Measurements from ENCODE around the gene KIAA0753.

The KIAA0753 gene

DNA sequence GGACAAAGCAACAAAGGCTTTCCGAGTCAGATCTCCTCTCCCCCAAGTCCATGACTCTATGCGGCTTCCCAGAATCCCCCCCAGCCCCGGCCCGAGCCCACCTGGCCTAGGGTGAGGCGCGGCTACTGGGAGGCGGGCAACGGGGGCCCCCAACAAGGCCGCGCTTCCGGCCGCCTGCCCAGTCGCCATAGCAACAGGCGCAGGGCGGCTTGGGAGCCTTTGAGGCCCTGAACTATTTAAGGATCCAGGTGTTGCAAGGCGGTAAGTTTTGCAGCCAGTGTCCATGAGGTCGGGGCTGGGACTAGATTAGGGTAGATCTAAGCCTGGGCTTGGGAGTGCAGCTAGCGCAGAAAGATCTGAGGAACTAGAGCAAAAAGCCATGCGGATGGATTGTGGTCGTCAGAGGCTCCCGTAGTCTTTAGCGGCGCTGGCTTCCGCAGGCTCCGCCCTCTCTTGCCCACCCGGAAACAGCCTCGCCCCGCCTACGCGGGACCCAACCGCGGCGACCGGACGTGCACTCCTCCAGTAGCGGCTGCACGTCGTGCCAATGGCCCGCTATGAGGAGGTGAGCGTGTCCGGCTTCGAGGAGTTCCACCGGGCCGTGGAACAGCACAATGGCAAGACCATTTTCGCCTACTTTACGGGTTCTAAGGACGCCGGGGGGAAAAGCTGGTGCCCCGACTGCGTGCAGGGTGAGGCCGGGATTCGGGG lies at the start of gene KIAA0753, which contains the start of gene TXNDC17:
TSS of gene KIAA0753 (minus strand) at position 176 of the 711 bp plus-strand sequence. CDS start 5,608 bp downstream, outside the sequence.
TSS of gene TXNDC17 (plus strand) at position 525 of the 711 bp plus-strand sequence. CDS start at position 548, 23 bp downstream.
- DNase-seq (ENCODE audit: low spot score): peak; percentile 85

- no peak for DNase-seq (ENCODE audit: low spot score)
Observed at GRCh38 chr17:6688944-6689343, 48.4 kb upstream of the KIAA0753 start.

DNA sequence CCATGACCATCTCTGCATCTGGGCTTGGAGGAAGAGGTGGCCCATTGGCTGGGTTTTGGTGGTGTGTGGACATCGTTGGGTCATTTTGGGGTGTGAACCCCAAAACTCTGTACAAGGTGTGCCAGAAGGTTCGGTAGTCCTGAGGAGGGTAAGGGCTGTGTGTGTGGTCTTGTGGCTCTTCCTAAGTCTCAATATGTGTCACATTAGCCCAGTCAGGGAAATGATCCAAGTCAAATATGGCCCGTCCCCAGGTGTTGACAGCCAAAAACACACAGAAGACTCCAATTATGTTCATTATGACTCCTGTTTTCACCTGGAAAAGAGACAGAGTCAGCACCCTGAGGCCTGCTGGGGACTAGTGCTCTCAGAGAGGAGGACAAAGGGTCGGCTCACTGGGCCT lies 45.5 kb upstream of the KIAA0753 start:
- DNase-seq (ENCODE audit: low spot score): no peak

DNA sequence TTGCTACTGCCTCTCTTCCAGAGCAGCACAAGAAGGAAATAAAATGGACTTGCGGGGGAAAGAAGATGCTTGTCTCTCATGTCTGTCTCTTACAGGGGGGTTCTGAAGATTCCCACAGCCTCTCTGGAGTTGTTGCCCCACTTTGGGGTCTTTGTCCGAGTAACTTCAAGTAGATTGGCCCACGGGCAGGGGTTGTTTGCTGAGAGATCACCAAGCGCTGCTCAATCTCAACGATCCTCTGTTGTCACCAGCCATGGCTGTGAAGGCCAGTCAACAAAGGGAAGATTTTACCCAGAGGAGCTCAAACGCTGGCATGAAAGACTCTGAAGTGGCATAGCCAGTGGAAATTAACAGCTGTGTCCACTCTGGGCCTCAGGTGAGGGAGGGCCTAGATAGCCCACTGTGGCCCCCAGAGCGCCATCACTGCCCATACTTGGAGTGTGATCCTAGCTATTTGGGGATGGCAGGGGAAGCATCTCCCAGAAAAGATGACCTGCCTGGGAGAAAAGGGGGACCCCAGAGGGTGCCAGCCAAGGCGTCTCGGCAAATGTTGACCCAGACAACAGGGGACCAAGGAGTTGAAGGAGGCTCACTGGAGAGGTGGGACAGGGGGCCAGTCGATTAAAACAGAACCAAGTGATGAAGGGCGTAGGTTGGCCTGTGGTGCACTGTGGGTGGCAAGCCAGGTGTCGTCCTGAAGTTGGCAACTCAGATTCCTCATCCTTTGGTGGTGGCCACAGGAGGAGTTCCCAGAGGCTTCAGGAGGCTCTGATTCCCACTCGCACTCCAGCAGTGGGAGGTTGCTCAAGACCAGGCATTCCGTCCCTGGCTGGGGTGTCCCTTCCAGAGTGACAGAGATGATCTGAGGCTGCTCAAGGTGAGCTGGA lies 44.6 kb upstream of the KIAA0753 start:
- DNase-seq (ENCODE audit: low spot score): no peak

DNA sequence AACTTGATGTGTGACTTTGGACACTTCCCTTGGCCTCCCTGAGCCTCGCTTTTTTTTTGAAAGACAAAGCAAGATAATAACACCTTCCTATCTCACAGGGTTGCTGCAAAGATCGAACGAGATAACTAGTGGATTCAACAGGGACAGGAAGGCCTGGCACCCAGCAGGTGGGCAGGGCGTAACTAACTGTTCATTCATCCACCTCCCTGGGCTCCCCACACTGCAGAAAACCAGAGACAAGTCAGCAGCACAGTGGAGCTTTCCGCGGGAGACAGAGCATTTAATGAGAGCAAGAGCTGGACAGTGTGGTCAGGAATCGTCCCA lies 43.9 kb upstream of the KIAA0753 start:
- DNase-seq (ENCODE audit: low spot score): no peak

GRCh38 chr17:6683730-6684459 lies 43.4 kb upstream of the KIAA0753 start:
- no peak for DNase-seq (ENCODE audit: low spot score)

DNA sequence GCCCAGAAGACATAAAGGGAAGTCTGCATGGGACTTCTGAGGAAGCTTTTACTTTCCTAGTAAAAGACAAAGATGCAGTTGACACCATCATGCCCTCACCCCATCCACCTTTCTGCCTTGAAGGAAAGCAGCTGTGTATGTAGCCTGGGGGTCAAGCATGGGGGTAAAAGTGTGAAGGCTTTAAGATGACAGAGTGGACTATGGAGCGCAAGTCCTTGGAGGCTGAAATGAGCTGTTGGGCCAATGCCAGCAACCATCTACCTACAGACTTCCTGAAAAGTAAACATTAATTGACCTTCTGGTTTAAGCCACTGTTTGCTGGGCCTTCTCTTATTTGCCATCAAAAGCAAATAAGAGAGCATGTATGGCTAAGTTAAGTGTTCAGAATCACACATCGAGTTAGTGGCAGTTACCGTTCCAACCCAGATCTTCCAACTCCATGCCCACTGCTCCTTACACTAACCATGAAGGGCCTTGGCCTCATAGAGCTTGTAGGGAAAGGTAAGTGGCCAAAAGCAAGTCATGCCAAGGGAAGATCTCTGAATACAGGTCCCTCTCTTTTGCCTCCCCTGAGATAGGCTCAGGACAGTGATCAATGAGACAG lies 42.7 kb upstream of the KIAA0753 start:
- DNase-seq (ENCODE audit: low spot score): no peak

DNA sequence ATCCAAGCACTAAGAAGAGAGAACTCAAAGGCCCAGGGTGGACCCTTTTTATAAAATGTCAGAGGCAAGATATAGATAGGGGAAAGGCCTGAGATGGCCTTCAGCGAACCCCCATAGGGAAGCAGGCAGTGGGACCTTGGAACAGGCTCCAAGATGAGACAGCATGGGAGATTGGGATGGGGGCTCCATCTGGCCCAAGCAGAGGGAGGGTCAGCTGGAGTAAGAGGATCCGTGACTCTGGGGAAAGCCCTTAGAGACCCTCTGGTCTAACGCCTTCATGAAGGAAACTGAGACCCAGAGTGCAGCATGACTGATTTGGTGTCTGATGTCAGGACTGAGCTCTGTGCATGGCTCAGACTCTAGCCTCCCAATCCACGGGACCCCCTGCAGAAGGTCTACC lies 41.8 kb upstream of the KIAA0753 start:
- no peak for DNase-seq (ENCODE audit: low spot score)

GRCh38 chr17:6681671-6682070 lies 41.2 kb upstream of the KIAA0753 start:
- no peak for DNase-seq (ENCODE audit: low spot score)

DNA sequence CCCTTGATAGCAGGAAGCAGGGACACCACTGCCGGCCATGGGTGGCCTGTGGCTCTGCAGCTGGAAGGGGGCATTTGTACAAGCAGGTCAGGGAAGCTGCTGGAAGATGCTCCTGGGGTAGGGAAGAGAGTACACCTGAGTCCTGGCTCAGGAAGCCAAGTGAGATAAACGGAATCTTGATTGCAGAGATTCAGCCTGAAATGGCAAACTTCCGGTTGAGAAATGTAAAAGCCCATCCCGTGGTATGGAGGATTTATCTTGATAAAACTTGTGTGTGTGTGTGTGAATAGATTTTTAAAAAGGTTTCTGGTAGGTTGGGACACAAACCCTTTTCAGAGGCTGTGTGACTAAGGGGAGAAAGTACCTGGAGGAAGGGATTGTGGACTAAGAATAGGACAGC lies 40.7 kb upstream of the KIAA0753 start:
- no peak for DNase-seq (ENCODE audit: low spot score)

DNA sequence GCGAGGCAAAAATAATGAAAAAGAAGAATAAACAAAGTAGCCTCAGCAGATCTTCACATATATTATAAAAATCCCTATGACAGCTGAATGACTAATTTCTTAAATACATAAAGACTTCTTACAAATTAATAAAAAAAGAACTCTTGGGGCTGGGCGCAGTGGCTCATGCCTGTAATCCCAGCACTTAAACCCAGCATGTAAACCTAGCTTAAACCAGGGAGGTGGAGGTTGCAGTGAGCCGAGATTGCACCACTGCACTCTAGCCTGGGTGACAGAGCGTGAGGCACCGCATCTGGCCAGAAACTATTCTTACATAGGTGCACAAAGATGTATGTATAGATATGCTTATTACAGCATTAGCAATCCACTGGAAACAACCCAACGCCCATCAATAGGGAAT lies 38.7 kb upstream of the KIAA0753 start:
- DNase-seq (ENCODE audit: low spot score): no peak

DNA sequence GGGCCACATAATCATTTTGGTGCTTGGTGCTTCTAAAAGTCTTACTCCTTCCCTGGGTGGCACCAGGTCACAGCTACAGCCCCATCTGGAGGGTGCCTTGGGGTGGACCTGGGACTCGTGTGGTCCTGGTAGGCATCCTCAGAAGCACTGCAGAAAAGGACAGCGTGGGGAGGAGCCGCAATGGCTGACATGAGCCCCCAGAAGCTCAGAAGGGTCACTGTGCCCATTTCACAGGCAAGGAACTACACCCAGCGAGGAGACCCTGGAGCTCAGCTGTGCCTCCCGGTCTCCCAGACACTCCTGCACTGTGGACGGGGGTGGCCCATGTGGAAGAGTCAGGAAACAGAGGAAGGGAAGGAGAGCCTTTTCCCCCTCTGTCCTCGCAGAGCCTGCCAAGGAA lies 37.4 kb upstream of the KIAA0753 start:
- DNase-seq (ENCODE audit: low spot score): no peak

GRCh38 chr17:6677158-6677831 lies 36.8 kb upstream of the KIAA0753 start:
- no peak for DNase-seq (ENCODE audit: low spot score)

GRCh38 chr17:6676802-6677157 lies 36.3 kb upstream of the KIAA0753 start:
- DNase-seq (ENCODE audit: low spot score): no peak

DNA sequence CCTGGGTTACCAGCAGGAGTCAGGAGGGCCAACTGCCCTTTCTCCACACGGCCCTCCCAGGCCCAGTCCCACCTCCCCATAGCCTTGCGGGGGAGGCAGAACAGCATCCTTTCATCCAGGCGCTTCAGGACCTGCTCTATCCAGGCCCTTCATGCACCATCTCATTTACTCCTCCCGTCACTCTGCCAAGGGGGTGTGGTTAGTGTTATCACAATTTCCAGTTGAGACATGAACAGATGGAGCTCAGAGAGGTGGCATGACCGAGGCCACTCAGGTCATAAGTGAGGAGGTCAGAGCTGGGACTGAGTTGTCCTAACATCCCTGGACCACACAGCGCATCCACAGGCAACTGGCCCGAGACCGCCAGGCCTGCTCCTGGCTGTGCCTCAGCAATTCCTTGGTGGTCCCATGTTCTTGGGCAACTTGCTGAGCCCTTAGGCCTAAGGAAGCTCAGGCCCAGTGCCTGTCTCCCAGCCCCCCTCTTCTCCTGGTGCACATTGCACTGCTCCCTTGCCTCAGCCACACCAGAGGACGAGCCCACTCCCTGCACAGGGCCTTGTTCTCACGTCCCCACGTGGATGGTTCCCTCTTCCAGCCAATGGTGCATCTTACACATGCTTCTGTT lies 34.8 kb upstream of the KIAA0753 start:
- DNase-seq (ENCODE audit: low spot score): no peak

DNA sequence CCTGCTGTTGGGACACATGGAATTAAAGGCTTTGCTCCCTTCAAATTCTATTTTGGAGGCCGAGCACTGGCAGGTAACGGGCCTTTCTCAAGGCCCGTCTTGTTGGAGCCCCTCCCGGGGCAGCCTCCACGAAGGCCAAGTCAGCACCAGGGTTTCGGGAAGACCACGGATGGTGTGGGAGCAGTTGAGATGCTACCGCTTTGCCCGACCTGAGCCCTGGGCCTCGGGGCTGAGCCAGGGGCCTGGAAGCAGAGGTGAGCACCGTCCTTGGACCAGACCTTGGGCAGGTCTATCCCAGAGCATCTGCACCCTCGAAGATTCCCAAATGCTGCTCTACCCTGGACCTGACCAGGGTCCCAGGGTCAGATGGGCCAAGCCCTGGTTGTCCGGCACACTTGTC lies 34.1 kb upstream of the KIAA0753 start:
- no peak for DNase-seq (ENCODE audit: low spot score)

DNA sequence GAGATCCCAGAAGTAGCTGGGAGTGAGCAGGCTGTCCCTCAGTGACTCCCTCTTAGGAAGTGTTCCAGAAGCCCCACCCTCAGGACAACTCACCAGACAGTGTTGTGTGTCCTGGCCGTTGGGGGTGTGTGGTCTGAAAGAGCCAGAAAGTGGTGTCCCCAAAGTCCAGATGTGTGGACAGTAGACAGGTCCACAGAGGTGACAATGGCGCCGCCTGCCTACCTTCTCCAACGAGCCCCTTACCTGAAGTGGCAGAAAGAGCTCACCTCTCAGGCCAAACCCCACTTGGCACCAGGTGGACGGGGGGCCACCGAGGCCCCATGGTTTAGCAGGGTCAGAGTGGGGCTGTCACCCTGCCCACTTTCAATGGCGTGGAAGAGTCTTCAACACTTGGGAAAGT lies 30.9 kb upstream of the KIAA0753 start:
- DNase-seq (ENCODE audit: low spot score): no peak

DNA sequence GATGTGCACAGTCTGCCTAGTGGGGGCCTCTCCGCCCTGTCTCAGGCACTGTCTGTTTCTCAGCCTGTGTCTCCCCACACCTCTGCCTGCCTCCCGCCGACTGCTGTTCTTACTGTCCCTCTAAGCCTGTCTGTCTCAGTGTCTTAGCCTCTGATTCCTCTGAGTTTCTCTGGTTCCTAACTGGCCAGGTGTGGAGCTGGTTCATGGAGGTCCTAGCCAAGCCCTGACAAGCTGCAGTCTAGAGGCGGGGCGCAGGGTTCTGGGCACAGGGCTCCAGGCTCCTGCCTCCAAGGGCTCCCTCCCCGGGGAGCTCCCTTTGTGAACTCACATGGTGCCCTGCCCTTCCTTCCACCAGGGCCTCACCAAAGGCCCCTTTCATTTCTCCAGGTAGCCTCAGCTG lies 30.5 kb upstream of the KIAA0753 start:
- no peak for DNase-seq (ENCODE audit: low spot score)

DNA sequence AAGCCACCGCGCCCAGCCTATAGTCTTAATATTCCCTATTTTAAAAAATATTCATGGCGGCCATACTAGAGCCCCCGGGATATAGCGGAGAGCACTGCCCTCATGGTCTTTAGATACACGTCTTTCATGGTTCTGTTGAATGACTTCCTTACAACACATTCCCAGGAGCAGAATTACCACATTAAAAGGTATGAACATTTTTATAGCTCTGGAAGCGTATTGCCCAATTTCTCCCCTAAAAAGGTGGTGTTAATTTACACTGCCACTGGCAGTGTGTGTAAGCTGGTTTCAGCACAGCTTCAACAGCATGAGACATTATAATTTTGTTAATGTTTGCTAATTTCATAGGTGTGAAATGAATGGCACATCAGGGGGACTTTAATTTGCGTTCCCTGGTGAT lies 30.1 kb upstream of the KIAA0753 start:
- DNase-seq (ENCODE audit: low spot score): no peak

DNA sequence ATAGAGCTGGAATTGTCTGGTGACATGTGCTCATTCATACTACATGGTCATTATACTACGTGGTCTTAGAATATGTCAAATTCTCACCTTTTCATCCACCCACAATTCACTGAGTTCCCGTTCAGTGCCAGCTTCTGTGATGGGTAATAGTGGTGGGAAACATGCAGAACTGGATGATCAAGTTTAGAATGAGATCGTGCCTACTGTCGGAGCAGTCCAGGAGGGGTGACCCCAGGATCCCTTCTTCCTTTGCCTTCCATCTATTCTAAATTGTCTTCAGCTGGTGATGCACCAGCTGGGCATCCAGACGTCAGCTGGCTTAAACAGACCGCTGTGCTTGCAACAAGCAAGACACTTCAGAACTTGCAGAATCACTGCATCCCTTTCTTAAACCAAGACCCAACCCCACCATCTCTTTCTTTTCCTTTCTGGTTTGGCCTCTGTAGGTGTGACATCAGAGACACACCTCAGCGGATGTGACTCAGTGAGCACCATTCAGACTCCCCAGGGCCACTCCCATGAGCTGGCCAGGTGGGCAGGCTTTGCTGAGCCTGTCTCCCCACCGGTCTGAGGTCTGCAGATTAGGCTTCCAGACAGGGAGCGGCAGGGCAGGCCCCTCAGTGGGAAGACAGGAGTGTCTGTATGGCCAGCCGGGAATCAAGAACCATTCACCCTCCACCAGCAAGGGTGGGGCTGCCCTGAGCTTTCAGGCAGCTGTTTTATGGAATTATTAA lies 29.1 kb upstream of the KIAA0753 start:
- no peak for DNase-seq (ENCODE audit: low spot score)
